Stimulated activated CD4-positive, alpha-beta T cell treated with anti-CD3 and anti-CD28 coated beads, Interleukin-4, amount 100 ng/mL, for 4 hours (primary cell): ENCODE results near the gene PRPF39.

Source experiments
- DNase-seq, 2 experiments: peaks; one replicate each; pipeline ENCODE4 v3.0.0-alpha.2; 2020

PRPF39 gene

GRCh38 chr14:45082420-45082819, 1.5 kb upstream of the PRPF39 start:
- DNase-seq: no peak

- DNase-seq: no peak
Observed at GRCh38 chr14:45083617-45083975, 320 bp upstream of the PRPF39 start.

GRCh38 chr14:45084946-45085346, 1.0 kb downstream of the PRPF39 start:
- DNase-seq: no peak

GRCh38 chr14:45089813-45090212, 5.9 kb downstream of the PRPF39 start:
- peak in 1 of 2 experiments; percentile 7 for DNase-seq

GRCh38 chr14:45091710-45092109, 7.8 kb downstream of the PRPF39 start:
- DNase-seq: no peak

GRCh38 chr14:45094275-45094674, 10.4 kb downstream of the PRPF39 start:
- DNase-seq: no peak

GRCh38 chr14:45095143-45095542, 11.2 kb downstream of the PRPF39 start:
- no peak for DNase-seq

- no peak for DNase-seq
Observed at GRCh38 chr14:45096218-45096617, 12.3 kb downstream of the PRPF39 start.

GRCh38 chr14:45103806-45104205, 19.9 kb downstream of the PRPF39 start:
- DNase-seq: no peak

GRCh38 chr14:45104561-45104960, 20.6 kb downstream of the PRPF39 start:
- no peak for DNase-seq

GRCh38 chr14:45112896-45113781, 29.2 kb downstream of the PRPF39 start:
- DNase-seq: no peak

- no peak for DNase-seq
Observed at GRCh38 chr14:45114327-45114726, 30.4 kb downstream of the PRPF39 start.

- no peak for DNase-seq
Observed at GRCh38 chr14:45118594-45118993, 34.7 kb downstream of the PRPF39 start.

- no peak for DNase-seq
Observed at GRCh38 chr14:45120096-45120495, 36.2 kb downstream of the PRPF39 start.

GRCh38 chr14:45123271-45123670, 39.4 kb downstream of the PRPF39 start:
- DNase-seq: no peak

- no peak for DNase-seq
Observed at GRCh38 chr14:45125754-45126153, 41.8 kb downstream of the PRPF39 start.

GRCh38 chr14:45128963-45129629, 45.2 kb downstream of the PRPF39 start:
- DNase-seq: no peak

GRCh38 chr14:45133683-45134050, 49.8 kb downstream of the PRPF39 start:
- DNase-seq: no peak

- peak; percentile 90 to 97 for DNase-seq
Observed at GRCh38 chr14:45134051-45134958, 50.4 kb downstream of the PRPF39 start, which contains the start of gene FKBP3. TSS of gene FKBP3 (minus strand) at chr14:45134481. CDS start at chr14:45134456, 25 bp downstream.

GRCh38 chr14:45135156-45135555, 51.2 kb downstream of the PRPF39 start:
- DNase-seq: no peak

- DNase-seq: peak; percentile 68 to 80
Observed at GRCh38 chr14:45135659-45136395, 51.9 kb downstream of the PRPF39 start, which contains the start of gene FANCM. TSS of gene FANCM (plus strand) at chr14:45135930. CDS start at chr14:45136032, 102 bp downstream.

GRCh38 chr14:45136399-45136798, 52.5 kb downstream of the PRPF39 start:
- DNase-seq: no peak
